Endothelial cell of umbilical vein (primary cell): Measurements from ENCODE around the gene SCARF2. TPM values are rescaled to one million over a fixed set of nuclear protein-coding genes. Genes with fewer than 3 reads are reported as not detected.

Experiments used
- BruUV-seq: library from RNA; stranded (reverse); fragments of 400-500 nt; replicated peaks from 2 replicates; lab custom pipeline; 2021; lab: Mats Ljungman, UMichigan
- CTCF ChIA-PET: fragments of 300-600, 350-600 bp; sonication (Branson Sonifier 250); formaldehyde crosslinking; loops from one replicate; lab custom pipeline; 2021; ENCODE audit warnings: antibody characterized with exemption, inconsistent platforms; lab: Charles Lee
- POLR2A ChIA-PET: fragments of 300-600, 350-600 bp; sonication (Branson Sonifier 250); formaldehyde crosslinking; loops from one replicate; lab custom pipeline; 2021; ENCODE audit warnings: antibody characterized with exemption, inconsistent platforms; lab: Charles Lee
- DNase-seq: peaks from one replicate; pipeline ENCODE4 v3.0.0-alpha.2; 2011; ENCODE audit warnings: low read depth, low spot score
- FAIRE-seq: peaks from 2 replicates; lab custom pipeline; 2011; peaks lifted over from hg19 to GRCh38; lab: Jason Lieb, UNC
- H2AFZ ChIP-seq: 2 replicates; pipeline ENCODE4 v1.6.0; 2012; ENCODE audit warnings: low read depth, low read length, control low read depth, inconsistent platforms
- H3K27ac ChIP-seq: 2 replicates; pipeline ENCODE4 v1.5.1; 2011; ENCODE audit warnings: low read depth, mild to moderate bottlenecking, control low read depth, low read length, moderate library complexity; ENCODE audit not compliant: insufficient read depth
- H3K27me3 ChIP-seq, 2 experiments: 2 replicates each; pipeline versions ENCODE4 v1.6.0 to v1.6.1; 2011; ENCODE audit warnings: low read length in 2 of 2, mixed read lengths in 1 of 2; ENCODE audit not compliant: control insufficient read depth in 2 of 2, insufficient read depth in 2 of 2
- H3K36me3 ChIP-seq, 2 experiments: 2 replicates in 1 of 2; 3 replicates in 1 of 2; pipeline ENCODE4 v1.5.1; 2011; ENCODE audit warnings: low read length in 2 of 2, mild to moderate bottlenecking in 1 of 2, moderate library complexity in 1 of 2; ENCODE audit not compliant: control insufficient read depth in 2 of 2, insufficient read depth in 2 of 2; ENCODE audit errors: extremely low read depth in 1 of 2
- H3K4me1 ChIP-seq: 3 replicates; pipeline ENCODE4 v1.5.1; 2011; ENCODE audit warnings: mild to moderate bottlenecking, low read length; ENCODE audit not compliant: control insufficient read depth, insufficient read depth; ENCODE audit errors: extremely low read depth
- H3K4me2 ChIP-seq: 2 replicates; pipeline ENCODE4 v1.6.1; 2011; ENCODE audit warnings: low read length, control low read depth, mixed read lengths; ENCODE audit not compliant: insufficient read depth
- H3K4me3 ChIP-seq, 3 experiments: fragments of 200-600 bp in 1 of 3; sonication (generic), shearing (Covaris generic) in 1 of 3; replicated peaks in 1 of 3; 2 replicates each; pipeline ENCODE4 v1.5.1; 2011 to 2016; ENCODE audit warnings: control low read depth in 3 of 3, low read length in 3 of 3, mild to moderate bottlenecking in 2 of 3, inconsistent platforms in 1 of 3, low read depth in 1 of 3, moderate library complexity in 1 of 3; ENCODE audit not compliant: insufficient read depth in 1 of 3
- H3K79me2 ChIP-seq: 2 replicates; pipeline ENCODE4 v1.6.0; 2012; ENCODE audit warnings: low read length, inconsistent platforms; ENCODE audit not compliant: control insufficient read depth, insufficient read depth
- H3K9ac ChIP-seq: replicated peaks from 2 replicates; pipeline ENCODE3; 2011; ENCODE audit warnings: low read length, control low read depth; ENCODE audit not compliant: insufficient read depth; ENCODE audit errors: extremely low read depth
- H3K9me1 ChIP-seq: replicated peaks from 3 replicates; pipeline ENCODE4 v1.6.0; 2011; ENCODE audit warnings: mild to moderate bottlenecking, low read length; ENCODE audit not compliant: control insufficient read depth, insufficient read depth; ENCODE audit errors: extremely low read depth
- H3K9me3 ChIP-seq: replicated peaks from 2 replicates; pipeline ENCODE4 v1.5.1; 2012; ENCODE audit warnings: low read length, inconsistent platforms; ENCODE audit not compliant: control insufficient read depth, insufficient read depth
- H4K20me1 ChIP-seq: replicated peaks from 2 replicates; pipeline ENCODE3; 2011; ENCODE audit warnings: mild to moderate bottlenecking, low read length; ENCODE audit not compliant: control insufficient read depth, insufficient read depth; ENCODE audit errors: extremely low read depth
- EZH2 ChIP-seq: IDR thresholded peaks from 2 replicates; pipeline ENCODE4 v1.6.1; 2012; ENCODE audit warnings: borderline replicate concordance, low read depth, mild to moderate bottlenecking, moderate library complexity, low read length, inconsistent platforms; ENCODE audit not compliant: severe bottlenecking
- FOS ChIP-seq: IDR thresholded peaks from 2 replicates; pipeline ENCODE4 v1.6.1; 2011; ENCODE audit warnings: mild to moderate bottlenecking, low read length, moderate library complexity, borderline replicate concordance; ENCODE audit not compliant: insufficient read depth
- GATA2 ChIP-seq: IDR thresholded peaks from 2 replicates; pipeline ENCODE4 v1.7.0; 2011; ENCODE audit warnings: low read depth, mild to moderate bottlenecking, moderate library complexity, mixed read lengths, low read length; ENCODE audit not compliant: insufficient read length, insufficient read depth
- JUN ChIP-seq: IDR thresholded peaks from 2 replicates; pipeline ENCODE4 v1.6.1; 2011; ENCODE audit warnings: borderline replicate concordance, low read depth; ENCODE audit not compliant: insufficient read length, insufficient read depth
- MYC ChIP-seq: IDR thresholded peaks from one replicate; pipeline ENCODE4 v1.6.1; 2011; ENCODE audit warnings: mild to moderate bottlenecking, low read depth, low read length
- POLR2A ChIP-seq: IDR thresholded peaks from 2 replicates; pipeline ENCODE4 v1.6.1; 2012; ENCODE audit warnings: low read depth, mild to moderate bottlenecking, control low read depth, low read length
- POLR2AphosphoS5 ChIP-seq: IDR thresholded peaks from 2 replicates; pipeline ENCODE4 v1.6.1; 2012; ENCODE audit warnings: low read depth, mild to moderate bottlenecking, control low read depth, low read length, moderate library complexity; ENCODE audit not compliant: insufficient read depth
- dilution Hi-C: fragments of 300-500 bp; cut with MboI; formaldehyde crosslinking; loops from one replicate; pipeline ENCODE4 v1.15.0; 2019; ENCODE audit warnings: low sequenced_read_pairs; ENCODE audit not compliant: extremely low pct_ligation_motif_present
- intact Hi-C: fragments of 100-400 bp; cut with micrococcal nuclease; formaldehyde crosslinking; loops from one replicate; pipeline ENCODE4 v1.10.0; 2022
- polyA plus RNA-seq, 4 experiments: library from polyadenylated mRNA; depleted of rRNA in 3 of 4; stranded (reverse) in 3 of 4; unstranded in 1 of 4; fragments of >200 nt; gene quantifications; 2 replicates each; pipeline versions ENCODE4 v1.2.1 to v1.2.3, GENCODE V29; 2011 to 2012; ENCODE audit warnings: missing spikeins in 1 of 4
- total RNA-seq: library from RNA; stranded (reverse); gene quantifications from 2 replicates; pipeline ENCODE4 v1.2.3, GENCODE V29; 2021
- TF ChIP-seq, protein P1 (sequence below), 2 donors: IDR thresholded peaks; 1 replicate in 1 of 2; 2 replicates in 1 of 2; pipeline ENCODE4 v1.5.1; 2011; ENCODE audit warnings: low read length in 2 of 2, mild to moderate bottlenecking in 2 of 2, moderate library complexity in 2 of 2, control low read depth in 1 of 2, inconsistent platforms in 1 of 2, low read depth in 1 of 2; ENCODE audit not compliant: insufficient read depth in 1 of 2; ENCODE audit errors: extremely low read depth in 1 of 2
- TF ChIP-seq, protein P2 (sequence below): IDR thresholded peaks from 2 replicates; pipeline ENCODE4 v1.6.1; 2011; ENCODE audit not compliant: insufficient read depth, insufficient read length

Gene SCARF2
- total and polyA plus RNA-seq, 2 donors (not counting 3 experiments of a cell fraction or from before 2014, with no cell fraction given) = 15.7 to 20.1 TPM

DNA sequence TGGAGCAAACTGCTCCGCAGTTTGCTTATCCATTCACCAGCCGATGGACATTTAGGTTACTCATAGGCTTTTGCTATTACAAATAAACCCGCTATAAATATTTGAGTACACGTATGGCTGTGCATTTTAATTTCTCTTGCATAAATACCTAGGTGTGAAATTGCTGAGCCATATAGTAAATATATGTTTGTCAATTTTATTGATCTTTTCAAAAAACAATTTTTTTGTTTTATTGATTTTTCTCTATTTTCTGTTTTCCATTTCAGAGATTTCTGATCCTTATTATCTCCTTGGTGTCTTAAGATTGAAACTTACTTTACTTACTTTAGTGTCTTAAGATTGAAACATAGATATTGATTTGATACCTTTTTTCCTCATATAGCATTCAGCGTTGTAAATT, 39.2 kb downstream of the SCARF2 start:
- peaks cover 4% of the 10 kb centered on the region for H3K79me2 ChIP-seq
- H3K9me3 ChIP-seq = no peaks in the 10 kb centered on the region
- no peaks in the 10 kb centered on the region for H4K20me1 ChIP-seq
- no peaks in the 10 kb centered on the region for H3K9me1 ChIP-seq
- H3K36me3 ChIP-seq = peaks cover 2 to 9% of the 10 kb centered on the region in 2 experiments
- H3K4me1 ChIP-seq = peaks cover 7% of the 10 kb centered on the region
- H2AFZ ChIP-seq = no peak overlapping the region
- FAIRE-seq (no peak), DNase-seq (no peak)
- TF ChIP-seq GATA2 = no peak
- TF ChIP-seq MYC = no peak
- TF ChIP-seq, protein P1, sequence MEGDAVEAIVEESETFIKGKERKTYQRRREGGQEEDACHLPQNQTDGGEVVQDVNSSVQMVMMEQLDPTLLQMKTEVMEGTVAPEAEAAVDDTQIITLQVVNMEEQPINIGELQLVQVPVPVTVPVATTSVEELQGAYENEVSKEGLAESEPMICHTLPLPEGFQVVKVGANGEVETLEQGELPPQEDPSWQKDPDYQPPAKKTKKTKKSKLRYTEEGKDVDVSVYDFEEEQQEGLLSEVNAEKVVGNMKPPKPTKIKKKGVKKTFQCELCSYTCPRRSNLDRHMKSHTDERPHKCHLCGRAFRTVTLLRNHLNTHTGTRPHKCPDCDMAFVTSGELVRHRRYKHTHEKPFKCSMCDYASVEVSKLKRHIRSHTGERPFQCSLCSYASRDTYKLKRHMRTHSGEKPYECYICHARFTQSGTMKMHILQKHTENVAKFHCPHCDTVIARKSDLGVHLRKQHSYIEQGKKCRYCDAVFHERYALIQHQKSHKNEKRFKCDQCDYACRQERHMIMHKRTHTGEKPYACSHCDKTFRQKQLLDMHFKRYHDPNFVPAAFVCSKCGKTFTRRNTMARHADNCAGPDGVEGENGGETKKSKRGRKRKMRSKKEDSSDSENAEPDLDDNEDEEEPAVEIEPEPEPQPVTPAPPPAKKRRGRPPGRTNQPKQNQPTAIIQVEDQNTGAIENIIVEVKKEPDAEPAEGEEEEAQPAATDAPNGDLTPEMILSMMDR (IDR thresholded peaks at IDR 0.05; ENCODE audit: extremely low read depth in 1 of 2, insufficient read depth in 1 of 2, low read depth in 1 of 2, low read length in 2 of 2) = no peak
- no peak for TF ChIP-seq FOS
- no peak for TF ChIP-seq POLR2AphosphoS5
- TF ChIP-seq EZH2 = no peak
- TF ChIP-seq, protein P2, sequence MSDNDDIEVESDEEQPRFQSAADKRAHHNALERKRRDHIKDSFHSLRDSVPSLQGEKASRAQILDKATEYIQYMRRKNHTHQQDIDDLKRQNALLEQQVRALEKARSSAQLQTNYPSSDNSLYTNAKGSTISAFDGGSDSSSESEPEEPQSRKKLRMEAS = no peak
- no peak for TF ChIP-seq JUN
- TF ChIP-seq POLR2A = no peak
- ChIA-PET POLR2A (no interaction called here), CTCF (interaction anchor here (1.0 to 1.6 kb wide), 2 partner anchors 12 to 20 kb away, joined by 3 to 6 read pairs; no protein-coding TSS in a partner anchor)
- no peak overlapping the region for H3K4me2 ChIP-seq
- H3K27me3 ChIP-seq = no peaks in the 10 kb centered on the region
- dilution Hi-C loops (no loop called here), intact Hi-C loops (no loop called here)
- no peak overlapping the region for H3K27ac ChIP-seq
- BruUV-seq = no TSS peak
- H3K4me3 ChIP-seq = no peak overlapping the region
- no peak overlapping the region for H3K9ac ChIP-seq
